ENCODE results near the gene CACNA2D2.
A peak's percentile ranks its signal among the peaks of the same experiment; 100 is the strongest.

The CACNA2D2 gene

DNA sequence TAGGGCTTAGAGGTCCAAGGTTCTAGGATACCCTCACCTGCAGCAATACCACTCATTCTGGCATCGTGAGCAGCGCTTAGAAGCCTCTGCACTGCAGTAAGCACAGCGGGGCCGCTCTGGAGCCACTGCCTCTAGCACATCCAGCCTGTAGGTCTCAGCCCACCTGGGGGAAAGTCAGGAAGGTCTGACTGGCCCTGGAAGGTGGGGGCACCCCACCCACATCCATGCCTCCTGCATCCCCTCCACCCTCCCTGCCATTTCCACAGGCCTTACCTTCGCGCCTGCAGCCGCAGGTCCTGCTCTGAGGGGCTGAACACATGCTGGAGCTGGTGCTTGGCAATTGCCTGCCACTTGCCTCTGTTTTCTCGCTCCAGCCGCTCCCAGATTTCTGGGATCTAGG is 161.9 kb downstream of the CACNA2D2 start:
- DNase-seq, result no peak

DNA sequence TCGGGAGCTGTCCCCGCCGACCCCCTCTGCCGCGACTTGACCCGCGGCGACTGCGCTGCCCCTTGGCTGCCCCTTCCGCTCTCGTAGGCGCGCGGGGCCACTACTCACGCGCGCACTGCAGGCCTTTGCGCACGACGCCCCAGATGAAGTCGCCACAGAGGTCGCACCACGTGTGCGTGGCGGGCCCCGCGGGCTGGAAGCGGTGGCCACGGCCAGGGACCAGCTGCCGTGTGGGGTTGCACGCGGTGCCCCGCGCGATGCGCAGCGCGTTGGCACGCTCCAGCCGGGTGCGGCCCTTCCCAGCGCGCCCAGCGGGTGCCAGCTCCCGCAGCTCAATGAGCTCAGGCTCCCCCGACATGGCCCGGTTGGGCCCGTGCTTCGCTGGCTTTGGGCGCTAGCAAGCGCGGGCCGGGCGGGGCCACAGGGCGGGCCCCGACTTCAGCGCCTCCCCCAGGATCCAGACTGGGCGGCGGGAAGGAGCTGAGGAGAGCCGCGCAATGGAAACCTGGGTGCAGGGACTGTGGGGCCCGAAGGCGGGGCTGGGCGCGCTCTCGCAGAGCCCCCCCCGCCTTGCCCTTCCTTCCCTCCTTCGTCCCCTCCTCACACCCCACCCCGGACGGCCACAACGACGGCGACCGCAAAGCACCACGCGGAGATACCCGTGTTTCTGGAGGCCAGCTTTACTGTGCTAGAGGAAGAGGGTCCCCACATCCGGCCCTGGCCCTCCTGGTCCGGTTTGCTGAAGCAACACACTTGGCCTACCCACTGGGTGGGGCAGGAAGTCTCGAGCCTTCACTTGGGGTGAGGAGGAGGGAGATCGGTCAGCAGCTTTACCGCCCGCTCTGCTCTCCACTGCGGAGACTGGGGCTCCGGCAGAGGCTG is 162.7 kb downstream of the CACNA2D2 start, which contains the start of gene RASSF1:
TSS of gene RASSF1 (minus strand) at position 389 of the 882 bp plus-strand sequence. CDS start at position 358, 31 bp downstream.
- DNase-seq, result no peak

DNA sequence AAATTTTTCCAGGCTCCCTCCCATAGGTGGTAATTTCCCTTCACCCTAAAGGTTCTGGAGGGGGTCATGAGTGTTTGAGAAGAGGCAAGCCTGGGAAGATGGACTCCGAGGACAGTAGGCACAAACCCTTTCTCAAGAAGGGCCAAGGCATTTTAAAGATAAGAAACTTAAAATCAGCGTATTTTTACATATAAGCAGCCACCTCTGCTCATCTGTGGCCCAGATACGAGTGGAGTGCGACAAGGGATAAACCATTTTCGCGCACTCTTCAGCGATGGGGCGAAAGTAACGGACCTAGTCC is 163.3 kb downstream of the CACNA2D2 start:
- DNase-seq, result no peak

DNA sequence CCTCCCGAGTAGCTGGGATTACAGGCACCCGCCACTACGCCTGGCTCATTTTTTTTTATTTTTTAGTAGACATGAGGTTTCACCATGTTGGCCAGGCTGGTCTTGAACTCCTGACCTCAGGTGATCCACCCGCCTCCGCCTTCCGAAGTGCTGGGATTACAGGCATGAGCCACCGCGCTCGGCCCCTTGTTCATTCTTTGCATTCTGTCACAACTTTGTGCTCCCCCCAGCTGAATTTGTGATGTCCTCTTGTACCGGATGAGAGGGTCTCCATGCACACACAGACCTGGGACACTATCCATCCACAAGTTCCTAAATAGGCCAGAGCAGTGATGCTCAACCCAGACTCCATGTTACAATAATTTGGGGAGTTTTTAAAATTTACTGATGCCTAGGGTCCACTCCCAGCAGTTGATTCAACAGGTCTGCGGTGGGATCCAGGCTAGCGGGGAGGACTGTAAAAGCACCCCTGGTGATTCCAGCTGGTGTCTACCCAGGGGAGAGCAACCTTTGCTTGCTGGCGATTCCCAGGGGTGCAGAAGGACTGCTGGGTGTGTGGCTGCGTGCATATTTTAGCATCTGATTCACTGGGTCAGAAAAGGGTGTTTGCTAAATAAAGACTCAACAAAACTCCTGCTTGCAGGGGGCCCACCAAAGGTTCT is 163.8 kb downstream of the CACNA2D2 start:
- no peak for DNase-seq

DNA sequence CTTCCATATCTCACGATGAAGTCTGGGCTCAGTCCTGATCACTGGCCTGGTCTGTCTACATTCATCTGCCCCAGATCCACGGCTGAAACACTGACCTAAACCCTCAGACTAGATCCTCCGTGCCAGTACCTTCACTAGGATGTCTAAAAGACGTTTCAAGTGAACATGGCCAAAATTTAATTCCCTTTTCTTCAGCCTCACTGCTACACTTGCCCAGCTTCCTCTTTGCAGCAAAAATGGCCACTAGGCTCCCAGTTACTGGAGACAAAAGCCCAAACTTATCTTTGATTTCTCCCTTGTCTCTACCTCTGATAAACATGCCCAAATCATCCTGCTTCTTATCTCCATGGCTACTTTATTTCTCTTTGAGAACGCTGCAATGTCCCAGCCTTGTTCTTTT is 164.5 kb downstream of the CACNA2D2 start:
- no peak for DNase-seq

DNA sequence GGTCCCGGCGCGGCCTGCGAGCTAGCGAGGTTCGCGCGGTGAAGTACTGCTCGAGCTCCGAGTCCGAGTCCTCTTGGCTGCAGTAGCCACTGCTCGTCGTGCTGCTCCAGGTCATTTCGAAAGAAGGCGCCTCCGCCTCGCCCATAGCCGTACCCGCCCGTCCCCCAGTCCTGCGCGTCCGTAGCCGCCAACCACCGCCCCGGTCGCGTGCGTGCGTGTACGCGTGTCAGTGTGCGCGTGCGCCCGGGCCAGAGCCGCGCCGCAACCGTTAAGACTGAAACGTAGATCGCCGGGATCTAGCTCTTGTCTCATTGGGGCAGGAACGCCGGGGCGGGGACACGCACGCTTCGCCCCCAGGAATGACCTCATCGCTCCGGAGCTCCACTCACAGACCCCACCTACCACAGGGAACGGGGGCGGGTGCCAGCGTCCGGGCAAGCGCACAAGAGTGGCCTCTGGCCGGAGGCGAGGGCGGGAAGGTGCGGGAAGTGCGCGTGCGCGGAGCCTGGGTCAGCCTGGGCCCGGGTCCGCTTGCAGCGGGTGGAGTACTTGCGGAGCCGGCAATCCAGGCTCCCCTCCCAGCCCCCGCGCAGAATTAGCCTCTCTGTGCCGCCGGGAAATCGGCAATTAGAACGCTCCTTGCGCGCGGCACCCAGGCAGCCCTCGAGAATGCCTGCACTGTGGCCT is 166.1 kb downstream of the CACNA2D2 start:
- peak; percentile 97 to 99 for DNase-seq

DNA sequence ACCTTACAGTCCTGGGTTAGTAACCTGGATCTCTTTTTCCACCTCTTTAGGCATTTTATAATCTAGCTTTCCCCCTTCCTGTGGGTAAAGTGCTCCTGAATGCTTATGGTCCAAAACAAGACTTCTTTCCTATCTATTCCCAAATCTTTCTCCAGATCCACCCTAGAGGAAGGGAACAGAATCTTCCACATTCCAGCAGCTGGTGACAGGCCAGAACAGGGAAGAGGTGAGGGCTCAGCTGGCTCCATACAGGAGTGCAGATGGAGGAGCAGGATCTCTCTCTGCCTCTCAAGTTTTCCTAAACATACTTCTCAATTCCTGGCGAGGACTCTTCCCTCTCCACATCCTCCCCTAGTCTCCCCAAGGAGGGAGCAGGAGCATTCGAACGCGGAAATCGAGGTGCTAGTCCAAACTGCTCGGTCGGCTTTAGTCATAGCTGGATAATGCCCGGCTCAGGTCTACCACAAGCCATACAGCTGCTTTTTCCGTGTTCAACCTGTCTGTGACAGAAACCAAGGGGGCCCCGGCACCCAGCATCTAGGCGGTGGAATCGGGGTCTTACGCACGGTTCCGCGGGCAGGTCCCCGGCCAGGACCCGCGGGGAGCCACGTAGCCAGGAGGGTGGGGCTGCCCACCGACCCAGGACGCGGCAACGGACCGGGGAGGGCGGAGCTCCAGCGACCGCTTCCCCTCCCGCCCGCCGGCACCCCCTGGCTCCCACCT is 166.8 kb downstream of the CACNA2D2 start:
- peak in 1 of 2 experiments; percentile 44 for DNase-seq

DNA sequence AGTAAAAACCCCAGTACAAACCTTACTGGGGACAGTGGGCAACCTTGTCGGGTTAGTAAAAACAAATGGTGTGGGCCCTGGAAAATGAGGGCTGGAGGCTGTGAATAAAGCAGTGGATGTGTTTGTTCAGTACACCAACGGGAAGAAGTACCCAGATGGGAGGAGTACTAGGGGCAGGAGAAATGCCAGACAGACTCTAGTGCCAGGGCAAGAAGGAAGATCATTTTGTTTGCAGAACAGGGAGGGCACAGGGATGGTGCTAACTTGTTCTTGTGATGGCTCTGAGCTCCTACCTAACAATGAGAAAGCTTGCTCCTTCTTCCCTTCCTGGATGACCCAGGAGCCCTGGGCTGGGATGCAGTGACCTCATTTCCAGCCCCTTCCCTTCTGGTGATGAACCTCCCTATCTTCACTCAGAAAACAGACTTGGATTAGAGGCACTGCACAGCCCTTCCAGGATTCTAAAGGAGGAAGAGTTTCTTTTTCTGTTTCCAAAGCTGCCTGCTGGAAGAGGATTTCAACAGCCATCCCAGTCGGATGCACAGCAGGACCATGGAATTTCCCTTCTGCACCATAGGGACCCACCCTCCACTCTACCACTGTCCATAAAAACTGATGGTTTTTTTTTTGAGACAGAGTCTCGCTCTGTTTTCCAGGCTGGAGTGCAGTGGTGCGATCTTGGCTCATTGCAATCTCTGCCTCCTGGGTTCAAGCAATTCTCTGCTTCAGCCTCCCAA is 168.9 kb downstream of the CACNA2D2 start:
- no peak for DNase-seq

DNA sequence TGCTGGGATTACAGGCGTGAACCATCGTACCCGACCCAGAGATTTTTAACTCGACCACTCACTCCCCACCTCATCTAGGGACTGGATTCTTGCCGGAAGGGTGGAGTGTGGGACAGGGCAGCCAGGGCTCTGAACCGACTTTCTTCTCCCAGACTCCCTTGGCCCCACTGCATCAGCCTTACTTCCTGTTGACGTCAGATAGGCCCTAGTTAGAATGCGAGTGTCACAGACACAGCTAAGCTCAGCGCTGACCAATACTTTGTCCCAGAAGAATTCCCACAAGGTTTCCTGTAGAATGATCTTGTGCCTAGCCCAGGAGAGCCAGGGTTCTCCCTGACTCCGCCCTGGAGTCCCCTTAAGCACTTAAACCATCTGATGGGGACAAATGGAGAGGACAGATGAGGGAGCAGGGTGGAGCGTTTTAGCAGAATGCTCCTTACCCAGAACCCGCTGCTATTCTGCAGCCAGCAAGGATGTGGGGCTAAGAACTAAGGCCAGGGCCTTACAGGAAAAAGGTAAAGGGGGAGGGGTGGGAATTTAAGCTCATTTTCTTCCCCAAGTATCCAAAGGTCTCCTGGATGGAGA is 169.6 kb downstream of the CACNA2D2 start:
- DNase-seq, result no peak

DNA sequence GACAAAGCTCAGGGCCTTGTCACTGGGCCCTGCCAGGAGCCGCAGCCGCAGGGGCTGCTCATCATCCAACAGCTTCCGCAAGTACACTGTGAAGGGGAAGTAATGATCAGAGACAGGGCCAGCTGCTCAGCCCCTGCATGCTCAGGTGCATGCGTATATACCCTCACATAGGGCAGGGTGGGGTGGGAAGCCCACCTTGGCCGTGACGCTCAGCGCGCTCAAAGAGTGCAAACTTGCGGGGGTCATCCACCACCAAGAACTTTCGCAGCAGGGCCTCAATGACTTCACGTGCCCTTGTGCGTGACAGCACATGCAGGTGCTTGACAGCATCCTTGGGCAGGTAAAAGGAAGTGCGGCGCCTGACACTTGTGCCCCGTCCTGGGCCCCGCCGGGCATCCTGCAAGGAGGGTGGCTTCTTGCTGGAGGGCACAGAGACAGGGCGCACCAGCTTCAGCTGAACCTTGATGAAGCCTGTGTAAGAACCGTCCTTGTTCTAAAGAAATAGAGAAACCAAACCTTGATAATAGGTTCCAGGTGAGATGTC is 172.0 kb downstream of the CACNA2D2 start:
- DNase-seq, result no peak

DNA sequence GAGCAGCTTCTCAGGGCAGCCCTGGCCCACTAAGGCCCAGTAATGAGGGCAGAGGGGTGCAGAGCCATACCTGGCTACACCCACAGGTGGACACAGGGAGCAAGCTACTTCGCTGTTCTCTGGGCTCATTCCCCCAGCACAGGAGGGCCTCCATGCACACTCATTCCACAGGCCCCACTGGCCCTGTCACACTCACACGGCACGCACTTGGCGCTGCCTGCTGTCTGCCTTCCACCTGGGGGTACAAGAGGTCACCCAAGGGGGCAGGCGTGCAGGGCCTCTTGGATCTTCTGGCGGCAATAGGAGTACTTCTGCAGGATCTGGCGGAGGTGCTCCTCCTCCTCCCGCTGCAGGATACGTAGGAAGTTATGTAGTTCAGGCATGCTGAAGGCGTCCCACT is 173.1 kb downstream of the CACNA2D2 start:
- no peak for DNase-seq

DNA sequence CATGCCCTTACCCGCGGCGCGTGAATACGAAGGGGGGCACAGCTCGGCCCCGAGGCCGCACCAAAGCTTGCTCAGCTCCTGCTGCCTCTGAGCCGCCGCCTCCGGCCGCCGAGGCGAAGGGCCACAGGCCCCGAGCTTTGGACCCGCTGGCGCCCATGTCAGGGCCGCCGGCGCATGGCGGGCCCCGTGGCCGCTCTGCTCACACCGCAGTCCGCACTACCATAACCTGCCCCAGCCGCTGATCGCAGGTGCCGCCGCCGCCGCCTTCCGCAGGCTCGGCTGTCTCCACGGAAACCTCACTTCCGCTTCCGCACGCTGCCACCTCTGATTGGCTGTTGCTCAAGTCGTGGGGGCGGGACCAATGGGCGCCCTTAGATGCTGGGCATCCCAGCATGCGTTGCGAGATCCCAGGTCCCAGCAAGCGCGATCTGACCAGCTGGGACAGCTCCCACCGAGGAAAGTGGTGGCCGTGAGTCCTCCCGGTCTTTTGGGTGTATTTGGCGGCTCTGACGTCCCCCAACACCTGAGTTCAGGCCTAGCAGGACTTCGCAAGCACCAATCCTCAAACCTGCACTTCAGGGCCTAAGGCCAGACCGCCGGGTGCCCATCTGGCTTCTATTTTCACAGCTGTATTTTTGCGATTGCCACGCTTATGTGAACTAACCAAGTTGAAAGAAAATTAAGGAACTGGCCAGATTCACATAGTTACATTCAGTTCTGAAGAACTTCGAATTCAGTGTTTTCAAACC is 175.3 kb downstream of the CACNA2D2 start, which contains the start of gene TUSC2:
TSS of gene TUSC2 (minus strand) at position 281 of the 749 bp plus-strand sequence. CDS start at position 157, 124 bp downstream.
- peak; percentile 93 to 99 for DNase-seq

DNA sequence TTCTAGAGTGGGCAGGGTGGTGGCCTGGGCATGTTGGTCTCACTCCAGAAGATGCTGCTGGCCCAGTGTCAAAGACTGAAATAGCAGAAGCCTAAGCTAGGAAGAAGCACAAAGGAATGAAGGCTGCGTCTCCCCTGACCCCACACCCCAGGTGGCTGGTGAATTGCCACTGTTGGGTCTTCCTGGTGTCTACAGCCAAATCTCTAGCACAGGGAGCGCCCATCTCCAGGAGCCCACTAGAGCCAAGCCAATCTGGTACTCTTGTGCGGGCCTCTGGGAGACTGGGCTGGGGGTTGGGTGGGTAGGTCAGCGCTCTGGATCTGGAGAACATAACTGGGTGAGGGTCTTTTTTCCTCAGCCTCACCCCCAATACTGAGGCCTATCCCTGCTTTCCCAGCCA is 176.3 kb downstream of the CACNA2D2 start:
- no peak for DNase-seq

DNA sequence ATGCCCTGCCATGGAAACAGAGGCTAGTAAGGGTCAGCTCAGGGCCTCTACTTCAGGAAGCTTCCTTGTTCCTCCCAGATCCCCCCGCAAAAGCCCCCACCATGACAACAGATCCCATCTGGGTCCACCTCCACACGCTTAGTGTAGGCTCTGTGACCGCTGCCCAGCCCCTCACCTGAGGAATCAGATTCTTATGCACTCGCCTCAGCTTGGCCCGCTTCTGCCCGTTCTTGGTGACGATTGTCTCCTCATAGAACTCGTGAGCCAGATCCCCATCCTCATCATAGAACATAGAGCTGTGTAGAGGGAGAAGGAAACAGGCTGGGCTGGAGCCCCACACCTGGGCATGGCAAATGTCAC is 177.3 kb downstream of the CACNA2D2 start:
- DNase-seq, result no peak

DNA sequence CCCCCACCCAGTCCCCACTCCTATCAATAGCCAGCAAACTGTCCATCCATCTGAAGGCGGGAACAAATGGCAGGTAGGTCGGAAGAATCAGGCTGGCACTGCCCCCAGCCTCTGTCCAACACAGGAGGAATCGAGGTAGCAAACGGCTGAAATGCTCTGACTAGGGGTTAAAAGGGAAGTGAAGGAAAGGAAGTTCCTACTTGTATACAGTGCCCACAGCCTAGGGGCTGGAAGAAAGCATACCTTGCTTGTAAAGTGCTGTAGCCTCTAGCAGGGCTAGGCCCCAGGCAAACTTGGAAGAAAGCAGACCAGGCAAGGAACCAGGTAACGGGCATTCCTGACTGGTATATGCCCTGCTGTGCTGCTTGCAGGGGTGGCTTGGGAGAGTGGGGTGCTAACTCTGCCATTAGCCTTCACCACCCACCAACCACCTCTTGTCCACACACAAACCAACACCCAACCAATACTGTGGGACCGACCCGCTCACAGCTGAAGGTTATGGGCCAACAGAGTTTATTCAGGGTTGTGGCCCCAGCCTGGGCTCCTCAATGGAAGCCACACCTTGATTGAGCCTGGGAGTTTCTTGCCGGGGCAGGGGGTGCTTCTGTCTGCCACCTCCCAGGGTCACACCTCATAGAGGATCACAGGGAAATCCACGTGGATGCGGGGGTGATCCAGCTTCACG is 177.8 kb downstream of the CACNA2D2 start:
- DNase-seq, result no peak

DNA sequence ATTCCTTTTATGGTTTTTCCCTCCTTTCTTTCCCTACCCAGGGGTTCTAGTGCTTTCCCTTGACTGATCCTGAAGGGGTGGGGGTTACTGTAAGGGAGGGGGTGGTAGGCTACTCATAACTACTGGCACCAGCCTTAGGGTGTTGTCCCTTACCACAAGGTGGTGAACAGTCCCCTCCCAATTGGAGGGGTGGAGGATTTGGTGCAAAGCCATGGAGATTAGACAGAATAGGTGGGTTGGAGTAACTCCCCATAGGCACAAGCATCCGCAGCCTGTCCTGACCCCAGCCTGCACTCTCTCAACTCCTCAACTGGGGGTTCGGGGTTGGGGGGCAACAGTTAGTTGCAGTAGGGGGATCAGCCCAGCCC is 178.3 kb downstream of the CACNA2D2 start:
- DNase-seq, result no peak

DNA sequence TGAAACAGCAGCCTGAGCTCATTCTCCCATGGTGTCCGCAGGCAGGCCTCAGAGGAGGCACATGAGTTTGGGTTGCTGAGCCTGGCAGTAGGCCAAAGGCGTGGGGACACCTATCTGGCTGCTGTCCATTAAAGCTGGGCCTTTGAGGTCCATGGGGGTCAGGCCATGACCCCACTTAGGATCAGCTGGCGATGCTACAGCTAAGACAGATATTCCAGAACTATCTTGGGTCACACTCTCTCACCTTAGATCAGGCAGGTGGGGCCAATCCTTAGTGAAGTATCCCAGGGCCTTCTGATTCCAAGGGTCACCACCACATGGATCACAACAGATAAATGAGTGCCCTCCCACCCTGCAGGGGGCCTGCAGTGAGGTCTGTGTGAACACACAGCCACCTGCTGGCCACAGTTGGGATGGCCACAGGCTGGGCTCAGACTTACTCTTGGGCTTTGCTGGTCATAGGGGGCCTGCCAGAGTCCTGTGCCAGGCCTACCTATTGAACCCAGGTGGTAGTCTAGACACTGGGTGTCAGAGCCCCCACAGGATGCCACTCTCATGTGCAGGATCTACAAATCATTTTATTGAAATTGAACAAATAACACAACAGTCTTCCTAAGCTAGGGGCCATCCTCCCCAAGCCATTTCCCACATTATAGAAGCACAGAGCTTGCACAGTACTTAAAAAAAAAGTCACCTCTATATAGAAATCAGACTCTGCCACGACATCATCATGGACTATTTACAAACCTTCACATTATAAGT is 178.9 kb downstream of the CACNA2D2 start:
- peak; percentile 21 to 62 for DNase-seq

DNA sequence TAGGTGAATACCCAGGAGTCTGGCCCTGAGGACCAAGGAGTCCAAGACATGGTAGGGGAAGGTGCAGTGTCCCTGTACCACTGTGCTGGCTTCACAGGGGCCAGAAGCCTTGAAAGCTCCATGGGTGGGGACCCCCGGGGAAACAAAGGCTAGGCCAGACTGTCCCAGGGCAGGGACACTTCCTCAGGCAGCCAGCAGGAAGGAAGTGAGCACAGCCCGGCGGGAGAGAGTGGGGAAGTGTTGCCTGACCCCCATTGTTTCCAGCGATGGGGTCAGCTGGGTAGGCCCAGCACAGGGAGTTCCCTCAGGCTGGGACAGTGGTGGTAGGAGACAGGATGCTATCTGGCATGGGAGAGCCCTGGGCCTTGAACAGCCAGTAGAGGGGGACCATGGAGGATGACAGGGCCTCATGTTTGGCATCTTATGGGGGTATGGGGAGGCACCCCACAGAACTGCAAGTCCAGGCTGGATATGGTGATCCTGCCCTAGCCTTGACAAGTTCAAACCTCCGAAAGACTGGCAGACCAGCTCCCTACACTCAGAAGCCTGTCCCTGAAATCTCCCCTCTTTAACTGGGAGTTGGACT is 179.7 kb downstream of the CACNA2D2 start:
- DNase-seq, result no peak

DNA sequence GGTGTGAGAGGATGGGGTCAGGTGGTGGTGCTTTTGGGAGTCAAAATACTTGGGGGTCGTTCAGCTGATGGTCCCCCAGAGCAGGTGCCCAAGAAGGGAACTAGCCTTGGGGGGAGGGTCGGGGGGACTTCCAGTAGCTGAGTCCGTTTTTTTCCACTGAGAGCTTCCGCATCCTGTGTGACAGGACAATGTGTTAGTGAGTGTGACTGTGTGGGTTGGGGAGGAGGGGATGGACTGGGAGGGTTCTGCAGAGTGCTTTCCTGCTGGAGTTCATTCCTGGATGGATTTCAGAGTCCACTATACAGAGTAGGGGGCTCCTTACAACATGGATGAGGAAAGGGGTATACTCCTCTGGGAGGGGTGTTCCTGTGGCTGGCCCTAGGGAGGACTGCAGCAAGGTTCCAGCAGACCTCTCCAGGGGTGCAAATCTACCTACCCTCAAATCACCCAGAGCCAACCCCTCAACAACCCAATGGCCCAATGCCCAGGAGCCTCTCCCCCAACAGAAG is 180.3 kb downstream of the CACNA2D2 start:
- DNase-seq, result no peak
